Measurements from ENCODE around the gene PCCB.

The PCCB gene

DNA sequence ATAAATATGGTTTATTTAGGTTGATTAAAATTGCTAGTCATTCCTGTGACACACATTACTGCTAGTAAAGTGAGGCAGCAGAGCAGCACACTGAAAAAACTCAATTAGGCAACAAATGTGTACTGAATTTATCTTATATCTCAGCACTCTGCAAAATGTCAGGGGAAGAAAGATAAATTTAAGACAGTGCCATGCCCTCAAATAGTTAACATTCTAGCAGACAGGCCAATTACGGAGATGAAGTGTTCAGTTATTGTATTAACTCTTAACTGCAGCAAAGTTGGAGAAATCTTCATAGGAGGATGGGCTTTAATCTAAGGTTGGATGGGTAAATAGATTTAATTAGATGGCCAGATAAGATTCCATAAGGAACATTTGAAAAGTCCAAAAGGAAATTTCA, 127.9 kb downstream of the PCCB start:
- no peak overlapping the region for H3K4me3 ChIP-seq (ENCODE audit: severe bottlenecking)
- DNase-seq (ENCODE audit: low spot score) (no peak), ATAC-seq (ENCODE audit: low read depth) (no peak)
- H3K27ac ChIP-seq (ENCODE audit: poor library complexity, severe bottlenecking) = no peak overlapping the region
- peaks cover 11% of the 10 kb centered on the region for H3K4me1 ChIP-seq (ENCODE audit: insufficient read depth, poor library complexity, severe bottlenecking)
- no peaks in the 10 kb centered on the region for H3K27me3 ChIP-seq (ENCODE audit: insufficient read depth, poor library complexity, severe bottlenecking)
- 0 out of 2 replicates have a peak, but pooled peaks cover 3% of the 10 kb centered on the region for H3K36me3 ChIP-seq (ENCODE audit: low read depth)
- TF ChIP-seq, protein P1, sequence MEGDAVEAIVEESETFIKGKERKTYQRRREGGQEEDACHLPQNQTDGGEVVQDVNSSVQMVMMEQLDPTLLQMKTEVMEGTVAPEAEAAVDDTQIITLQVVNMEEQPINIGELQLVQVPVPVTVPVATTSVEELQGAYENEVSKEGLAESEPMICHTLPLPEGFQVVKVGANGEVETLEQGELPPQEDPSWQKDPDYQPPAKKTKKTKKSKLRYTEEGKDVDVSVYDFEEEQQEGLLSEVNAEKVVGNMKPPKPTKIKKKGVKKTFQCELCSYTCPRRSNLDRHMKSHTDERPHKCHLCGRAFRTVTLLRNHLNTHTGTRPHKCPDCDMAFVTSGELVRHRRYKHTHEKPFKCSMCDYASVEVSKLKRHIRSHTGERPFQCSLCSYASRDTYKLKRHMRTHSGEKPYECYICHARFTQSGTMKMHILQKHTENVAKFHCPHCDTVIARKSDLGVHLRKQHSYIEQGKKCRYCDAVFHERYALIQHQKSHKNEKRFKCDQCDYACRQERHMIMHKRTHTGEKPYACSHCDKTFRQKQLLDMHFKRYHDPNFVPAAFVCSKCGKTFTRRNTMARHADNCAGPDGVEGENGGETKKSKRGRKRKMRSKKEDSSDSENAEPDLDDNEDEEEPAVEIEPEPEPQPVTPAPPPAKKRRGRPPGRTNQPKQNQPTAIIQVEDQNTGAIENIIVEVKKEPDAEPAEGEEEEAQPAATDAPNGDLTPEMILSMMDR (IDR thresholded peaks at IDR 0.05; ENCODE audit: poor library complexity, severe bottlenecking) = no peak
- H3K9me3 ChIP-seq (ENCODE audit: severe bottlenecking) = peaks cover 2% of the 10 kb centered on the region
